CD4-positive, alpha-beta T cell treated with Interleukin-17A for 4 hours (primary cell): Measurements from ENCODE around the gene OPCML.
A peak's percentile ranks its signal among the peaks of the same experiment; 100 is the strongest.

Experiments used
- DNase-seq: peaks from one replicate; pipeline ENCODE4 v3.0.0-alpha.2; 2020; ENCODE audit warnings: mixed read lengths

OPCML gene

DNA sequence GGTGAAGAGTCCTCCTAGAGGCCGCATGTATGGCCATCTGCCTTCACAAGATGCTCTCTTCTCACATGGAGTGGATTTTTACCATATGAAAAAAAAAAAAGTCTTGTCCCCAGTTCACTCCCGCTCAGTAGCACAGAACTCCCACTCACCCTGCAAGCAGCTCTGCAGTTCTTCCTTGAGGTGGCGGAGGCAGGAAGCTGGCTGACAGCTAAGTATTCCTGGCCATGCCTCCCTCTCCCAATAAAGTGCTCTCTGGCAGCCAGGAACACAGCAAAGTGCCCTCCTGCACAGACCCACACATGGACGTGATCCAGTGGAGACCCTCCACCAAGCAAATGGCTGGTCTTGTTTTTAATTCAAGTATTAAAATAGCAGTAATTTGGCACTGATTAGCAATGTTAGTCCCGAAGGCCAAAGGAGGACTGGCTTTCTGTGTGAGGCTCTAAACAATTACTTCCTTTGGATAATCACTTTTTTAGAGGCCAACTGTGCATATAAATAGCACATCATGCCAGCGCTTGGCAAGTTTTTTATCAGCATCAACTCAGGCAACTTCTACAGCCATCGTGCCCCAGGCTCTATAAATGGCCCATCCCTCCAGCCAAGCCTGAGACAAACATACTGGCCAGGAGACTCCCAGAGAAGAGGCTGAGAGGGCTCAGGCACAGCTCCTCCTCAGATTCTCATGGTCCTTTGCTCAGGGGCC is 413.6 kb downstream of the OPCML start:
- no peak for DNase-seq

DNA sequence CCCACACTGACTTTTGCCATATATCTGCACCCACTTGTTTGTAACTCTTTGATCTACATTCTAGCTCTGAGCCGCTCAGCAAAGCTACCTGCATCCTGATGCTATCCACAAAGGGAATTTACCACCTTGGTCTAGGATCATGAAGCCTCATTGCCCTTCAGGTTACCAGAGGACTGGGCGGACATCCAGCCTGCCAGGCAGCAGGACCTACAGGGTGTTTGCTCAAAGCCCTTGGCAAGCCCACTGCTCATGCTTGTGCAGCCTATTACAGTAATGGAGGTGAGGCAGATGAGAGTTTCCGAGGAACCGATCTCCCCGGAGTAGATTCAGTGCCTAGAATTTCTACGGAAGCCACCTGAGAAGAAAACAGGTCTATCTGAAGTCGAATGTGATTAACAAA is 417.2 kb downstream of the OPCML start:
- no peak for DNase-seq

DNA sequence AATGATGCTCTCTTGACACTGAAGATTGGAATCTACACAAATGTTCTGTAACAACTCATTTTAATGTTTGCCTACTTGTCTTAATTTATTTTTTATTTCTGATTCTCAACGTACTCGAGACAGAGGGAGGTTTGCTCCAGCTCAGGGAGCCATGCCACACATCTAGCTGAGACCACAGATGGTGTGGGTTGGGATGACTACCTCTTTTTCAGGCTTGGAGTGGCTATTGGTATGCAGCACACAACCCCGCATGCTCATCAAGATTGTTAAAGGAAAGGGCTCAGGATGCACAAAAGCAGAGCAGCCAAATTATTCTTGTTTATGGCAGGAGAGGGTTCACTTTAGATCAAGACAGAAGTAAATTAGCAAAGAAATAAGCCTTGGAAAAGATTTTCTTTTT is 424.5 kb downstream of the OPCML start:
- no peak for DNase-seq

DNA sequence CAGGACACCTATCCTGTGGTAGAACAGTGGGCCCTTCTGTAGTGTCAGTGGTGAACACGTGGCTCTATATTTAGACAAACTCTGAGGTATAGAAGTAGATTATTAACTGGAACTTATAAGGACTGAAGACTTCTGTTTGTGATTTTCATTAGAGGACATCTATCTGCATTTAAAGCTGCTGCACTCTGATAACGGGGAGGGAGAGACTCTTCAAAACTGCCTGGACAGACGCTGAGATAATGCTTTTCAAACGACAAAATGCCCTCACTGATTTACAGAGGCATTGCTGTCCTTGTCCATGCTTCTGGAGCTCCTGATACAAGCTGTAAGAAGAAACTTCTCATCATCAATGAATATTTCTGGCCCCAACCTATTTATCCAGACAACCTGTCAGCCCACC is 425.2 kb downstream of the OPCML start:
- DNase-seq = no peak

DNA sequence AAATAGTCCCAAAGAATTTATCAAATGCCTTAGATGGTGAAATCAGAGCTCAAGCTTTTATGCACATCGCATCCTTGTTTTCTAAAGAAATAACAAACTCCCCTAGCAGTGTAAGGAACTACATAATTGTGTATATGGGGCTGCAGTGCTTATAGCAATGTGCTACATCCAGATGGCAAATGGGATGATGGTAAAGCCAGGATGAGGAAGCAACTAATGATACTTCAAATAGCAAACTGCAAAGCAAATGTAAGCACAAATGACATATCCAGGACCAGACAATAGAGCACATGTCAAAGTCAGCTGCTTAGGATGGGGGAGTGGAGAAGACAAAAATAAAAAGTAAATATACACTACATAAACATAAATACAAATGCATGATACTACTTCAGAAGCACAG is 425.9 kb downstream of the OPCML start:
- no peak for DNase-seq

DNA sequence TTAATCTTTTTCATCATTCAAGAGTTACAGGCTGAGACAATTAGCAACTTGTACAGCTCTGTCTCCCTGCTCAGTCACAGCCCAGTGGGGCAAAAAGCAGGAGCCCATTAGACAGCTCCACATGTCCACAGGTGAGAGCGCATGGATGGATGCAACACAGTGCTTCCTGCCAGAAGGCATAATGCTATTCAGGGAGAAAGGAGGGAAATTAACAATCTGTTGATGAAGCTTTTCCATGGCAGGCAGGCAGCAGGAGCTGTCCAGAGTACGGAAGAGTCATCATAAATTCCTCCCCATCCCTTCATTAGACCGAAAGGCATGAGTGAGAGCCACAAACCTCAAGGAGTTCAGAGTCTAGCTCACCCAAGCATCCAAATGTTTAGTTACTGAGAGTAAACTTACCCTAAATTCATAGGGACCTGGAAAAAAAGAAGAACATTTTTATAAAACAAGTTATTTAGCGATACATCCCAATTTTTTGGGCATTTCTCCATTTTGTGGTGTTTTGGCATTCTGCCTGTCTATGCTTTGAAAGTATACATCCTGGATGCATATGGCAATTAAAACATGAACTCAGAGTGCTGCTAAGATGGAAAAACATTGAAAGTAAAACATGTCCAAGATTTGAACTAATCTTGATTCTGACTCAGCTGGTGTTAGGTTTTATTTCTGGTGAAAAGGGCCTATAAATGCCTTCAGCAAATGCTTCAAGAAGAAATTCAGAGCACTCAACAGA is 428.1 kb downstream of the OPCML start:
- DNase-seq = no peak

DNA sequence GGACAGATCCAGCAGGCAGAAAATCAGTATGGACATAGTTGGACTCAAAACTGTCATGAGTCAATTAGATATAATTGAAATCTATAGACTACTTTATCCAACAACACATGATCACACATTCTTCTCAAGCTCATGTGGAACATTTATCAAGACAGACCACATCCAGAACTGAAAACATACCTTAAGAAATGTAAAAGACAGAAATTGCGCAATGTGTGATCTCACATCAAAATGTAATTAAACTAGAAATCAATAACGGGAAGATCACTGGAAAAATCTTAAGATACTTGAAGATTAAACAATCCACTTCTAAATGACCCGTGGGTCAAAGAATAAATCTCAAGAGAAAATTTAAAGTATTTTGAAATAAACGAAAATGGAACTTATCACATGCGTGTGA is 435.3 kb downstream of the OPCML start:
- DNase-seq = no peak

DNA sequence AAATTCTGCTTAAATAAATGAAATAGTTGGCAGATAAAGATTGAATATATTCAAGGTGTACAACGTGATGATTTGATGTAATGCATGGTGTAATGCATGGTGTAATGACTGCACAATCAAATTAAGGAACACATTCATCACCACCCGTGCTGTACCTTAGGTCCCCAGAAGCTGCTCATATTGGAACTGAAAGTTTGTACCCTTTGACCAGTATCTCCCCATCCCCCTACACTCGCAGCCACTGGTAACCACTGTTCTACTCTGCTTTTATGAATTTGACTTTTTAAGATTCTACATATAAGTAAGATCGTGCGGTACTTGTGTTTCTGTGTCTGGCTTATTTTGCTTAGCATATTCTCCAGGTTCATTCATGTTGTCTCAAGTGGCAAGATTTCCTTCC is 445.8 kb downstream of the OPCML start:
- DNase-seq = no peak

DNA sequence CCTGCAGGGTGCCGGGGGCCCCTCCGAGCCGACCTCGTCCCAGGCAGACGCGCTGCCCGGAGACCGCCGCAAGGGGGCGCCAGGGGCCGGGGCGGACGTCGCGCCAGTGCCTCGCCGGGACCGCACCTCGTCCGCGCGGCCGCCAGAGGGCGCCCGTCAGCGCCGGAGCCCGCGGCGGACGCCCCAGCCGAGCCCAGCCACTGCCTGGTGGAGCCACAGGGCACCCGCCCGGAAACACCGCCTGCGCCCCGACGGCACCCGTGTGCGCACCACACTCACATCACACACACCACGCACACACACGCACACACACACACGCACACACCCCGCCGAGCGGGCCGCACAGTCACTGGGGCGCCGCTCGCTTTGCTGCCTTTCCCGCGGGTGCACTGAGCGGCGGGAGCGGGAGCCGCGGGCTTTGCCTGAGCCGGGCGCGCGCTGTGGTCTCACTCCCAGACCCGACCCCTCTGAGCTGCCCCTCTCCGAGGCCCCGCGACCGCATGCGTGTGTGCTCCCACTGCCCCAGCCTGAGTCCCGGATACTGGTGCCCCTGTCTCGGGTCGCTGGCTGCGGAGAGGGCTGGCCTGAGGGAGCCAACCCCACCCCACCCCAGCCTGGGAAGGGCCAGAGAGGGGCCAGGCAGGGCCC is 449.3 kb downstream of the OPCML start:
- peak; percentile 26 for DNase-seq

DNA sequence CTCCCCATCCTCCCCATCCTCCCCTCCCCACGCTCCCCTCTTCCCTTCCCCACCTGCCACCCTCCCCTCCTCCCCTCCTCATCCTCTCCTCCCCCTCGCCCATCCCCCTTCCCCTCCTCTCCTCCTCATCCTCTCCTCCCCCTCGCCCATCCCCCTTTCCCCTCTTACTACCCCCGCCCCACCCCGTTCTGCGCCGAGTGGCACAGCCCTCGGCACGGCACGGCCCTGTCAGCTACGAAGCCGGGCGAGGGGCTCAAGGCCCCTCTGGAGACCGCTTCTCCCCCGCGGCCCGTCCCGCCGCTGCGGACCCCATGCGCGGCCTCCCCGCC is 449.9 kb downstream of the OPCML start:
- peak; percentile 32 for DNase-seq

DNA sequence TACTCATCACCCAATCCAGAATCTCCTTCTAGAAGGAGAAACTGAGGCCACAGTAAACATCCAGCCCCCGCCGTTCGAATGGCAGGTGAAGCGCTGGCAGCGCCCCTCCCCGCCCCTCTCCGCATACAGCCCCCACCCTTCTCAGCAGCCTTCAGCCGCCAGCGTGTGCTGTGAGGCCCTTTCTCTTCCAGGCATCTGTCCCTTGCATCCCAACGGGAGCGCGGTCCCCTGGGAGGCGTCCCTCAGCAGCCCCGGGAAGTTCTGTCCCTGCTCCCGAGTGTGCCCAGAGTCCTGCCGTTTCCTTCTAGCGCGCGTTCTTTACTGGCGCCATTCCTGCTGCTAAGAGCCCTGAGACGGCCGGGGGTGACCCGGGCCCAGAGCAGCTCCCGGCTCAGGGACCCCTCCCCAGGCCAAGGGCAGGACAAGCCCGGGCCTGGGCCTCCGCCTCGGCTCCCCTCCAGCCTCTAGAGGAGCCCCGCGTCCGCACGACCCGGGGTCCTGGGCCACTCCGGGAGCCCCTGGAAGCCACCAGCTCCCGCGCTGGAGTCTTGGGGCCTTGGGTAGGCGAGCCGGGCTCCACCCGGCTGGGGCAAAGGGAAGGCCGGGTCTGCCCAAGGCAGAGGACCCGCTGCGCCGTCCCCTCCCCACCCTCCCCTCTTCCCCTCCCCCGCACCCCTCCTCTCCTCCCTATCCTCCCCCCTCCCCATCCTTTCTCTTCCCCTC is 450.4 kb downstream of the OPCML start:
- DNase-seq = no peak

DNA sequence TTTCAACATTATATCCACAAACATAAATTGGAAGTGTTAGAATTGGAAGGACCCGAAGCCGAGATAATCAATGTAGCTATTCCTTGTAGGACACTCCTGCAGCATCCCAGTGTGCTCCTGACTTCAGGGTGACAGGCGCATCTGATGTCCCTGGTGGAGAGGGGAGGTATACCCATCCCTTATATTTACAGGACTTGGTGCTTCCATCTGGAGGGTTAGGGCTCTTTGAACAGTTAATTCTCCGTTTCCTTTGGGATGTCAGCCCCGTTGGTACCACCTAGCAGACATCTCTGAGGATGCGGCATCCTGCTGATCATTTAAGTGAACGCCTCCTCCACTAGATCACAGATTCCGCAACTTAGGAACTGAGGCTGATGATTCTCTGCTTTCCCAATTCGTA is 451.3 kb downstream of the OPCML start:
- no peak for DNase-seq

DNA sequence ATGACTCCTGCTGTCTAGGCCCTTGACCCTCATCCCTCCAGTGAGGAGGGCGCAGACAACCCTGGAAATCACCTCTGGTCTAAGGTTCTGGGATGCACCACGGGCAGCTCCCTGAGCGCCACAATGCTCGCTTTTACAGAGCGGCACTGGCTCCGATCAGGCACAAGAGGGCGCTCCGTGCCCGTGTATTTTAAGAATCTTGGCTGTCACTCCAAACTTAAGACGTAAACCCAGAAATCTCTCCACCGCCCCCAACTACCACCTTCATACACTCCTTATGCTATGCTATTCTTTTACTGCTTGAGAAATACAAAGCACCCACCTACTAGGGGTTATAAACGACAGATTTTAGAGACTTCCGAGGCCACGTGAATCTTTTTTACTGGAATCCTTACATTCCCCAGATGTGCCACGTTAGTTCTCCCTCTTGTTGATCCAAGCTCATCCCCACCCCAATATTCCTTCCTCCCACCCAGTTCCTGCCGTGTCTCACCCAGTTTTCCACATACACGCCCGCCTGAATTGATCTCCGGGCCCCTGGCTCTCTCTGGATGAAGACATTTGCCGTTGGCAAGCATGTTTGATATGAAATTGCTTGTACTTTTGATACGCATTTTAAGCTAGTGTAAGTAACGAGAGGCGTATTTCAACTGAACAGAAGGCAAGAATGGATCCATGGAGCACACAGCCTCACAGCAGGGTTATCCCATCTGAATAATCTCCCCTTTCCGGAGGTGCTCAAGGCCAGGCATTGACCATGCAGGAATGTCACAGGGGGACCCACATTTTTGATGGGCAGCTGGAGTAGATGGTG is 453.5 kb downstream of the OPCML start:
- DNase-seq = no peak

DNA sequence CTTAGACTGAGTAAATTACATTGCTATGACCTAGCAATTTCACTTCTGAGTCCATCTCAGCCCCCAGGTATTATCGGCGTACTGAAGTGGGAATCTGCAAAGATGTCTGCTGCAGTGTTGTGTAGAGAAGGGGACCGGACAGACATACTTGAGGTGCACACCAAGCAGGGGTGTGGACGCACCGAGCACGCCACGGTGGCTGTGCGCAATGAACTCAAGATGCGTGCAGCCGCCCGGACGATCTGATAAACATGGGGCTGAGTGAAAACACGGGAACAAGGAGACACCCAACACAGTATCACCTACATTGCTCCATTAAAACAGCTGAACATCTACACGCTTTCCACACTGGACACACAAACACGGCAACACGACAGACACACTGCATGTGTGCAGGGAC is 454.3 kb downstream of the OPCML start:
- no peak for DNase-seq

DNA sequence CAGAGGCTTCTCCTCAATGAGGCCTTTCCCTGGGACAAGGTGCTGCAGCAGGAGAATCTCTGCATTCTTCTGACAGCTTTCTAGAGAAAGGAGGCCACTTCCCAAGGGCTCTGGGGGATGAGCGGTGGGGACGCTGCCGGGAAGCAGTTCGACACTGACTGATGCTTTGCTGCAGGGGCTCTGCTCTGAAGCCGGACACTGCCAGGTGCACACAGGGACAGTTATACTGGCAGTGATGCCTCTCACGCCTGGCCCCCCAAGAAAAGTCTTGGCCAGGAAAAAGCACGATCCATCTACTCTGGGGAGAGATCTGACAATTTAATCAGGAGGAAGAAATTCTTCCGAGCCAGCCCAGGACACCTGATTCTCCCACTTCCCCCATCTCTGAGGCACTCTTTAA is 456.9 kb downstream of the OPCML start:
- no peak for DNase-seq

DNA sequence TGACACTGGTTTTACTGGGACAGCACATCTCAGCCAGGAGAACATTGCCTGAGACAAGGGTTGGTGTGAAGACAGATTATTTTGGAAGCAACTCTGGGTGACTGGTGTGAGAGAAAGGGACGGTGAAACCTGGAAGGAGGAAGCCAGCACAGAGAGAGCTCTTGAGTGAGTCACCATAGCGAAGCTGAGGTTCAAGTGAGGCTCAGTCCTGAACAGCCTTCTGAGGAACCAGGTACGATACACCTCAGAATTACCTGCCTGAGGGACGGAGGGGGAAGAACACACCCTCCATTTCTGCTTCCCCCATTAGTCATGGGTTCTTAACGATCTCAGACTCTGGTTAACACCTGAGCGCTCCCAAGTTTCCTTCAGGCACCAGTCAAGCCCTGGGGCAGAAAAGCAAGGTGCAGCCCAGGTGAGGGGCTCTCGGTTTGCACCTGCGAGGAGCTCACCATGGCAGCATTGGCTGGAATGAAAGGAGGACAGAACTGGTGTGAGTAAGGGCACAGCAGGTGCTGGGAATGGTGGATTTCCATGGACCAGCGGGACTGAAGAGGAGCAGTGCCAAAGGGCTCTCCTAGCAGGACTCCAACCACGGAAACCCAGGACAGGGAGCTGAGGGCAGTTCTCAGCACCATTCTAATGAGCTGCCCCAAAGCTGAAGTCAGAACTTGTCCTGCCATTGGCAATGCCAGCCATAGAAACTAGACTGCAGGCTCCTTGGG is 459.3 kb downstream of the OPCML start:
- no peak for DNase-seq

DNA sequence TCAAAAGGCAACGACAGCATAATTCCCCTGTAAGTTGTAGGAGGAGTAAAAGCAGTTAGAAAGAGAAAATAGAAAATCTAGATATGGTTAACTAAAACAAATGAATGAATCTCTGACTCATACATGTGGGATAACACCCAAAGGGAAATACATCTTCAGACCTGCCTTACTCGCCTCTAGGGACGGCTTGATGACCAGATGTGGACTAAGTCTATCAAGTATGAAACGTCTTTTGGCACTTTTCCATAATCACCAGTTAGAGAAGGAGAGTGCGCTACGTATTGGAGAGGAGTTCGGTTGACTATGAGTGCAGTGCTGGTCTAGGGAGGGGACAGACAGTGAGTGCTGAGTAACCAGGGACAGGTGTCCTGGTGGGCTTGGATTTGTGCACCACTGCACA is 459.9 kb downstream of the OPCML start:
- no peak for DNase-seq

DNA sequence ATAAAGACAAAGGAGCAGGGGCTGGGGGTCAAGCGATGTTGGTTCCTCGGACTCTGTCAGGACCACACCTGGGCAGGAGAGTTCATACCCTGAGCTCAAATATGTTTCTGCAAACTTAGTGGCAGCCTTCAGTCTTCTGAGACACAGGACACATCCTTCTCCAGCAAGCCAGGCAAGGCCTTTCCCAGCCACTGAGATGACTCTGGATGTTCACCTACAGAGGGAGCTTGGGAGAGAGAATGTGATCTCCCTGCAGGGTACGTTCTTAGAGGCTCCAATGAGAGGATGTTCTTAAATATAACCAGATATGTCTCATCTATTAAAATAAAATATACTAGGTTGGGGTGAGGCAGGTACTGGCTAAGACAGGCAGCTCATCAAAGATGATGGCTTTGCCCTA is 461.5 kb downstream of the OPCML start:
- no peak for DNase-seq

DNA sequence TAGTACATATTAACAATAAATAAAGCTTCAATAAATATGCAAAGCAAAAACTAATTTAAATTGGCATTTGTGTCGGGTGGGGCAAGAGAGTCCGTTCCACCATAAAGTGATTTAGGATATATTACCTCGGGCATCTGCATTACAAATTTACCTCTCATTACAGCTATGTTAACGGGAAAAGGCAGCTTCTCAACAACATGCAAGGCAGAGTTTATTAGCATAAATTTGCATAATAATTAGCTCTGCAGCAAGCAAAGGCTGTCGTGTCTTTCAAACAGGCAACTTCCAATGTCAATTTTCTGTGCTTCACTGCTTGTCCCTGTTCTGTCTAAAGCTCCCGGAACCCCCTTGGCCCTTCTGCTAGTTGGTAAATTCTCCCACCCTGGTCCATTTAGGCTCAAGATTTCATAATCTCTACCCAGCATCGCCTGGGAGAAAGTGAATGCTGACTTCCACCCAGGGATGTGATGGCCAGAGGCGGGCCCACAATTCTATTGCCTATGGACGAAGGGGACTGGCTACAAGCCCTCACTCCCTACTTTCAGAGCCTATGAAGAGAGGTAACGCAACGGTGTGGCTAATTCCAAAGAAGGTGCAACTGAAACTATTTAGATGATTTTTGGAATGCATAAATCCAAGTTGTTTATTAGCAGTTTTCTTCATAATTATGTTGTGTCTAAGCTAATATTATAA is 462.1 kb downstream of the OPCML start:
- DNase-seq = no peak

DNA sequence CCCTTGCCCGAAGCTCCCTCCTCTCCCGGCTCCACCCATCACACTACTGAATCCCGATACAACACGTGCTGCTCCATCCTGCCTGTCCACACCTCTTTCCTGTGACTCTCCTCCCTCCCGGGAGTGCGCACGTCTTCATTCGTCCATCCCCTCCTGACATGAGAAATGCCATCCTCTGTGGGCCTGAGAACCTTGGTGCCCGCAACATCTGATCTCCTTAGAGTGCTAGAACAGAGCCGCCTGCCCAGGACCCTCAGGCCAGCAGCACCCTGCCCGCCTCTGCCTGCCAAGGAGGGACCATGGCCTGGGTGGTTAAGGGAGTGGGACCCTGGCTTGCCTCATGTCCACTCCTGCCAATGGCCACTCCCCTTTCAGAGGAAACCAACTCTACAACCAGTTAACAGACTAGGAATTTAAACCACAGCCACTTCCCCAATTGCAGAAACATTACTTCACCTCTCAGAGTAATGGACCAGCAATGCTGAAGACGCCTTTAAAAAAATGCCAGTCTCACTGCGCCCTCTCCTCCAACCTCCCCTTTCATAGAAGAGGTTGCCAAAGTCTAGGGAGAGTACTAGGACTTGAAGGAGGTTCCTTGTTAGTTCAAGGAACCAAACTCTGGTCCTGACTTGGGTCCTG is 466.3 kb downstream of the OPCML start:
- DNase-seq = no peak

DNA sequence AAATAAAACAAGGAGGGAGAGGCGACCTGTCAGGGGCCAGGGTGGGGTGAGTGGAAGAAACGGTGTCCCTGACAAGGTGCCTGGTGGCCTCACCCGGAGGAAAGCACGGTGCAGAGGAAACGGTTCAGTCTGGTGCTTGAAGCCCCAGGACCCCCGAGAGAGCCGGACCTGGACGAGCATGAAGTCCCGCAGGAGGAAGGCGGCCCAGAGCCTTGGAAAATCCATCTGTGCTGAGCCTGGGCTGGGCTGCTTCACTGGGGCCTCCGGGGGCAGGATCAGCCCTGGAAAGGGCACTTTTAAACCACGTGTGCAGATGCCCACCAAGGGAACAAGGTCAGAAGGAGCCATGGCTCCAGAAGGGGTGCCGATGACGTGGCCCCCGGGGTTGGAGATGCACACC is 467.3 kb downstream of the OPCML start:
- no peak for DNase-seq
